HG03575 (cell line): Measurements from ENCODE around the gene C2CD2.

Experiments
- ATAC-seq: cut with Tn5 transposase; IDR thresholded peaks from one replicate; pipeline ENCODE4 v1.9.1; 2021; ENCODE audit not compliant: unreplicated experiment, insufficient number of reproducible peaks, low FRiP score; ENCODE audit errors: extremely low read depth

C2CD2 gene

GRCh38 chr21:41839387-41840000 lies 114.3 kb downstream of the C2CD2 start:
- no peak for ATAC-seq

GRCh38 chr21:41837756-41838297 lies 116.0 kb downstream of the C2CD2 start:
- no peak for ATAC-seq

GRCh38 chr21:41836166-41837015 lies 117.4 kb downstream of the C2CD2 start:
- ATAC-seq = no peak

- no peak for ATAC-seq
Measured at GRCh38 chr21:41835711-41836154, 118.1 kb downstream of the C2CD2 start.
